KBM-7 (cell line): ENCODE results near the gene SEL1L2.

ENCODE experiments used
- DNase-seq: peaks from one replicate; pipeline ENCODE4 v3.0.0-alpha.2; 2015
- in situ Hi-C: fragments of 300-500 bp; cut with MboI; formaldehyde crosslinking; loops from 2 replicates; pipeline ENCODE4 v1.14.3; 2020; ENCODE audit warnings: low sequenced_read_pairs, low pct_unique_long_range_greater_than_20kb, mixed read lengths

Gene SEL1L2

GRCh38 chr20:13936781-13937576, 53.4 kb downstream of the SEL1L2 start:
- in situ Hi-C loops = no loop called here

GRCh38 chr20:13934992-13935894, 55.2 kb downstream of the SEL1L2 start:
- in situ Hi-C loops = no loop called here

More at GRCh38 chr20:13936781-13937576, 53.4 kb downstream of the SEL1L2 start:
- DNase-seq = no peak

GRCh38 chr20:13930281-13930680, 60.1 kb downstream of the SEL1L2 start:
- in situ Hi-C loops = no loop called here
- no peak for DNase-seq

More at GRCh38 chr20:13934992-13935894, 55.2 kb downstream of the SEL1L2 start:
- no peak for DNase-seq

GRCh38 chr20:13929836-13930235, 60.6 kb downstream of the SEL1L2 start:
- DNase-seq = no peak
- in situ Hi-C loops = no loop called here

GRCh38 chr20:13928901-13929300, 61.5 kb downstream of the SEL1L2 start:
- DNase-seq = no peak
- in situ Hi-C loops = no loop called here

- no peak for DNase-seq
- in situ Hi-C loops = no loop called here
These were observed 63.2 kb downstream of the SEL1L2 start for GRCh38 chr20:13927171-13927570.

GRCh38 chr20:13922241-13922640, 68.2 kb downstream of the SEL1L2 start:
- in situ Hi-C loops = no loop called here

GRCh38 chr20:13915284-13915683, 75.1 kb downstream of the SEL1L2 start:
- DNase-seq = no peak
- in situ Hi-C loops = no loop called here

More at GRCh38 chr20:13922241-13922640, 68.2 kb downstream of the SEL1L2 start:
- DNase-seq = no peak

GRCh38 chr20:13913572-13913971, 76.8 kb downstream of the SEL1L2 start:
- no peak for DNase-seq
- in situ Hi-C loops = no loop called here

- in situ Hi-C loops = no loop called here
- no peak for DNase-seq
These were observed 77.3 kb downstream of the SEL1L2 start for GRCh38 chr20:13913131-13913530.

GRCh38 chr20:13910492-13910891, 79.9 kb downstream of the SEL1L2 start:
- in situ Hi-C loops = no loop called here
- no peak for DNase-seq

- DNase-seq = no peak
- in situ Hi-C loops = no loop called here
These were observed 81.3 kb downstream of the SEL1L2 start for GRCh38 chr20:13909067-13909466.

GRCh38 chr20:13904766-13905165, 85.6 kb downstream of the SEL1L2 start:
- DNase-seq = no peak
- in situ Hi-C loops = no loop called here

GRCh38 chr20:13900496-13900895, 89.9 kb downstream of the SEL1L2 start:
- in situ Hi-C loops = no loop called here
- no peak for DNase-seq

- DNase-seq = no peak
- in situ Hi-C loops = no loop called here
These were observed 92.3 kb downstream of the SEL1L2 start for GRCh38 chr20:13898012-13898612.

- no peak for DNase-seq
- in situ Hi-C loops = no loop called here
These were observed 98.8 kb downstream of the SEL1L2 start for GRCh38 chr20:13891575-13891974.

- in situ Hi-C loops = no loop called here
- no peak for DNase-seq
These were observed 105.6 kb downstream of the SEL1L2 start for GRCh38 chr20:13884803-13885202.

- DNase-seq = no peak
- in situ Hi-C loops = no loop called here
These were observed 107.0 kb downstream of the SEL1L2 start for GRCh38 chr20:13883425-13883824.

- no peak for DNase-seq
- in situ Hi-C loops = no loop called here
These were observed 111.8 kb downstream of the SEL1L2 start for GRCh38 chr20:13878566-13878965.

GRCh38 chr20:13877793-13878192, 112.6 kb downstream of the SEL1L2 start:
- in situ Hi-C loops = no loop called here
- no peak for DNase-seq
